Transverse colon (tissue), 4 donors: ENCODE results near the gene DENND1A. TPM values are rescaled to one million over a fixed set of nuclear protein-coding genes. Genes with fewer than 3 reads are reported as not detected.

Experiments used
- DNase-seq: peaks from one replicate; pipeline ENCODE4 v3.0.0-alpha.2; 2019
- H3K27ac ChIP-seq, 4 donors: fragments of 200-600 bp; sonication (generic); 2 replicates each; pipeline ENCODE4 v1.5.1; 2016 to 2018; ENCODE audit warnings: inconsistent platforms in 4 of 4
- H3K27me3 ChIP-seq: fragments of 200-600 bp; sonication (generic); 2 replicates; pipeline ENCODE4 v1.5.1; 2017; ENCODE audit warnings: inconsistent platforms
- H3K36me3 ChIP-seq, 4 donors: fragments of 200-600 bp; sonication (generic); 2 replicates each; pipeline ENCODE4 v1.5.1; 2017 to 2019; ENCODE audit warnings: inconsistent platforms in 4 of 4
- H3K4me1 ChIP-seq, 4 donors: fragments of 200-600 bp; sonication (generic); 2 replicates each; pipeline ENCODE4 v1.5.1; 2017 to 2020; ENCODE audit warnings: inconsistent platforms in 4 of 4
- H3K4me3 ChIP-seq, 4 donors: fragments of 200-600 bp; sonication (generic); 1 replicate in 1 of 4; 2 replicates in 3 of 4; pipeline versions ENCODE4 v1.5.1 to v1.6.1; 2017 to 2019; ENCODE audit warnings: inconsistent platforms in 4 of 4
- H3K9me3 ChIP-seq, 2 donors: fragments of 200-600 bp; sonication (generic); 2 replicates each; pipeline ENCODE4 v1.5.1; 2017 to 2019; ENCODE audit warnings: inconsistent platforms in 2 of 2
- EP300 ChIP-seq: sonication (generic); formaldehyde crosslinking; IDR thresholded peaks from one replicate; pipeline ENCODE4 v1.6.1; 2017; ENCODE audit warnings: antibody characterized with exemption, low read depth
- POLR2A ChIP-seq: fragments of 450-650 bp; IDR thresholded peaks from one replicate; pipeline ENCODE4 v1.6.1; 2016; ENCODE audit warnings: antibody characterized with exemption, mild to moderate bottlenecking, moderate library complexity
- POLR2AphosphoS5 ChIP-seq, 3 donors: sonication (generic); formaldehyde crosslinking; IDR thresholded peaks; one replicate each; pipeline ENCODE4 v1.6.1; 2016; ENCODE audit warnings: antibody characterized with exemption in 3 of 3
- WGBS, 2 donors: methylation state at CpG; one replicate each; pipeline ENCODE4 v1.1.5; 2018; ENCODE audit warnings: low coverage in 1 of 2; 5-methylcytosine and 5-hydroxymethylcytosine counted together
- in situ Hi-C, 4 donors: fragments of 200-750 bp; cut with MboI; loops; one replicate each; pipeline versions ENCODE4 v1.15.0 to v1.15.1; 2017; ENCODE audit warnings: low sequenced_read_pairs in 3 of 4, low pct_ligation_motif_present in 1 of 4, low pct_unique_long_range_greater_than_20kb in 1 of 4
- intact Hi-C: fragments of 100-400 bp; cut with DNase I; formaldehyde crosslinking; loops from one replicate; pipeline ENCODE4 v1.15.1; 2023; ENCODE audit warnings: low total_unique reads
- total RNA-seq, 4 donors: library from RNA; depleted of rRNA; stranded (reverse); fragments of >200 nt; gene quantifications; one replicate each; pipeline ENCODE4 v1.1.0, GENCODE V29; 2016
- TF ChIP-seq, protein P1 (sequence below), 5 experiments: fragments of 200-600 bp in 3 of 5; fragments of 450-650 bp in 2 of 5; sonication (generic) in 3 of 5; IDR thresholded peaks; 1 replicate in 2 of 5; 2 replicates in 3 of 5; pipeline ENCODE4 v1.5.1; 2016 to 2017; ENCODE audit warnings: antibody characterized with exemption in 5 of 5, inconsistent platforms in 3 of 5, mild to moderate bottlenecking in 2 of 5, moderate library complexity in 1 of 5

DENND1A gene
- total RNA-seq, 4 donors from 2014 or later, result 12.5 to 78.6 (median 40.0) TPM

DNA sequence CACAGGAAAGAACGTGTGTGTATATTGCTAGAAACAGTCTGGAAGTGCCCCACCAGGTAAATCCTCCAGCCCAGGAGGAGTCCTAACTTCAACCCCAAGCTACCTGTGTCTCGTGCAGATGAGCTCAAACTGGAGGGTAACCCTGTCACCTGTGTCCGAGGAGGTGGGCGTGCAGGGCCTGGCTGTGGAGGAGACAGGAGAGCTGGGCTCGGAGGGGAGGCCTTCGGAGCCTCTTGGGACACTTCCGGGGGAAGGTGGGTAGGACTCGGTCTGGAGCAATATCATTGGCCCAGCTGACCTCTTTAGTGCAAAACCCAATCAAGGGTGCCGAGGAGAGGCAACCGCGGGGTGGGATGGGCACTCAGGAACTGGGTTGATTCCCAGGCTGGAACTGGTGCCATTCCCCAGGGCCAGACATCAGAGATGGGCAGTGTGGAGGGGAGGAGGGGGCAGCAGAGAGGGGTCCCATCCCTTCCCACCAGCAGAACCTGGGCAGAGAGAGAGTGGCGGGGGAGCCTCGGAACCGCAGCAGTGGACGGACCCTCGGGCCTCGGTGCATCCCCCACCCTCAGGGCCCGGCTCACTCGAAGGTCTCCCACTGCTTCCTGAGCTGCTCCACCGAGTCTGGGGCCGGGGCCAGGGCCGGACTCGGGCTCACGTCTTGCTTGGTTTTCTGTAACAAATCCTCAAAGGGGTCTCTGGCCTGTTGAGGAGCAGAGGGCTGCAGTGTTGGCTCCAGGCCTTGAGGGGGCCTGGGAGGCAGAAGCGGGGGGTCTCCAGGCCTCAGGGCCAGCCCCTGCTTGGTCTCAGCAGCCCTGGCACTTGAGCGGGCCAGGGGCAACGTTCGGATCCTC, 548.8 kb downstream of the DENND1A start:
- intact Hi-C loops (no loop called here), in situ Hi-C loops (no loop called here)
- Histone ChIP-seq H3K9me3 (no peaks in the 10 kb centered on the region), H3K4me3 (no peak overlapping the region), H3K27me3 (no peaks in the 10 kb centered on the region), H3K27ac (no peak overlapping the region), H3K4me1 (peaks cover 8 to 24% (median 19%) of the 10 kb centered on the region in 4 donors), H3K36me3 (no peaks in the 10 kb centered on the region)
- TF ChIP-seq POLR2AphosphoS5 (IDR thresholded peaks at IDR 0.05) (no peak), POLR2A (no peak), EP300 (no peak)
- TF ChIP-seq, protein P1, sequence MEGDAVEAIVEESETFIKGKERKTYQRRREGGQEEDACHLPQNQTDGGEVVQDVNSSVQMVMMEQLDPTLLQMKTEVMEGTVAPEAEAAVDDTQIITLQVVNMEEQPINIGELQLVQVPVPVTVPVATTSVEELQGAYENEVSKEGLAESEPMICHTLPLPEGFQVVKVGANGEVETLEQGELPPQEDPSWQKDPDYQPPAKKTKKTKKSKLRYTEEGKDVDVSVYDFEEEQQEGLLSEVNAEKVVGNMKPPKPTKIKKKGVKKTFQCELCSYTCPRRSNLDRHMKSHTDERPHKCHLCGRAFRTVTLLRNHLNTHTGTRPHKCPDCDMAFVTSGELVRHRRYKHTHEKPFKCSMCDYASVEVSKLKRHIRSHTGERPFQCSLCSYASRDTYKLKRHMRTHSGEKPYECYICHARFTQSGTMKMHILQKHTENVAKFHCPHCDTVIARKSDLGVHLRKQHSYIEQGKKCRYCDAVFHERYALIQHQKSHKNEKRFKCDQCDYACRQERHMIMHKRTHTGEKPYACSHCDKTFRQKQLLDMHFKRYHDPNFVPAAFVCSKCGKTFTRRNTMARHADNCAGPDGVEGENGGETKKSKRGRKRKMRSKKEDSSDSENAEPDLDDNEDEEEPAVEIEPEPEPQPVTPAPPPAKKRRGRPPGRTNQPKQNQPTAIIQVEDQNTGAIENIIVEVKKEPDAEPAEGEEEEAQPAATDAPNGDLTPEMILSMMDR (IDR thresholded peaks at IDR 0.05), result no peak
- WGBS, 2 donors, result 90% methylated on average over 26 of the region's 28 CpGs; no CpG with 5 or more reads in 1 of the 2 donors
- no peak for DNase-seq

DNA sequence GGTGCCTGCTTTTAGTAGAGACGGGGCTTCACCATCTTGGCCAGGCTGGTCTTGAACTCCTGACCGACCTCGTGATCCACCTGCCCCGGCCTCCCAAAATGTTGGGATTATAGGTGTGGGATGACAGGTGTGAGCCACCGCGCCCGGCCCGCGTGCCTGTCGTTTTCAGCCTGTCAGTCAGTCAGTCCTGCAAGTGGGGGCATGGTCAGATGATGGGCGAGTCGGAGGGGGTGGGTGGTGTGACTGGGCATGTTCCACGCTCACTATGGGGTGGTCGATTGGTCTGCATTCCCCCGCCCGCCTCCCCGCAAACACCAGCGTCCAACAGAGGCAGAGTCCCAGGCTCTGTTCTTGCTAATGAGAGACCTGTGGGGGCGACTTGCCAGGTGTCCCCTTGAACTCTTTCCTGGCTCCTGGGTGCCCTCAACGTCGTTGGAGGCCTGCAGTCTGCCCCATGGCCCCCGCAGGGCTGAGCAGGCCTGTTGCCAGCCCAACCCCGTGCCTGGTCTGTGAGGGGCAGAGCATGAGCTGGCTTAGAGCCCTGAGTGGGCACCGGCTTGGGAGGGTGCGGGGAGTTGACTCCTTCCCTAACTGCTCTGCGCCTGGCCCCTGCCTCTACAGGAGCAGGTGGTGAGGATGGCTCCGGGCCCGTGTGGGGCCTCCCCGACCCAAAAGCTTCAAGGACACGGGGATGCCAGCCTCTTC, 550.8 kb downstream of the DENND1A start:
- Histone ChIP-seq H3K36me3 (no peaks in the 10 kb centered on the region), H3K27ac (no peak overlapping the region), H3K27me3 (peaks cover 3% of the 10 kb centered on the region), H3K4me3 (no peak overlapping the region), H3K9me3 (no peaks in the 10 kb centered on the region), H3K4me1 (peaks cover 25 to 43% (median 38%) of the 10 kb centered on the region in 4 donors)
- intact Hi-C loops (no loop called here), in situ Hi-C loops (no loop called here)
- TF ChIP-seq POLR2AphosphoS5 (IDR thresholded peaks at IDR 0.05), result no peak
- TF ChIP-seq, protein P1 (IDR thresholded peaks at IDR 0.05), result no peak
- TF ChIP-seq POLR2A, result no peak
- TF ChIP-seq EP300, result no peak
- WGBS, 2 donors, result 62% methylated on average over 25 of the region's 30 CpGs; no CpG with 5 or more reads in 1 of the 2 donors
- DNase-seq, result no peak

DNA sequence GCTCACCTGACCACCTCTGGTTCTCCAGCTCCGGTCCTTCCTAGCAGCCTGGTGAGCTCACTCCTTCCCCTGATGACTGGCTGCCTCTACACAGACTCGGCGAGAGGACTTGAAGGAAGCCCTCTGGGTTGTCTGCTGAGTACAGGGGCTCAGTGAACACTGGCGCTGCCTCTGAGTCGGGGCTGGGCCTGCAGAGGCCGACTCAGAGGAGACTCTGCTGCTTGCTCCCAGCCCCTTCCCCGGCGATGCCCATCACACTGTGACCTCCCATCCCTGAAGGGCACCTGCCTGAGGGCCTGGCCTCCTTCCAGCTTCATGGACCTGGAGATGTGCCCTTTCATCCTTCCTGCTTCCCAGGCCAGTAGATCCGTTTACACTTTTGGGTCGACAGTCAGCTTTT, 551.9 kb downstream of the DENND1A start:
- Histone ChIP-seq H3K4me1 (peaks cover 25 to 51% (median 42%) of the 10 kb centered on the region in 4 donors), H3K4me3 (no peak overlapping the region), H3K36me3 (no peaks in the 10 kb centered on the region), H3K9me3 (no peaks in the 10 kb centered on the region), H3K27ac (peak overlapping the region; percentile 78 to 80 (median 79)), H3K27me3 (peaks cover 13% of the 10 kb centered on the region)
- intact Hi-C loops (no loop called here), in situ Hi-C loops (no loop called here)
- WGBS, 2 donors, result 20 to 46% methylated on average over 2 to 10 of the region's 10 CpGs
- no peak for DNase-seq
- TF ChIP-seq EP300, result no peak
- no peak for TF ChIP-seq POLR2A
- no peak for TF ChIP-seq POLR2AphosphoS5 (IDR thresholded peaks at IDR 0.05)
- TF ChIP-seq, protein P1 (IDR thresholded peaks at IDR 0.05), result no peak
